ENCODE results near the gene PTPRF.

PTPRF gene

GRCh38 chr1:43527111-43527878, 3.4 kb upstream of the PTPRF start:
- DNase-seq, result no peak

GRCh38 chr1:43529206-43529731, 1.4 kb upstream of the PTPRF start:
- no peak overlapping the region for H3K4me3 ChIP-seq (ENCODE audit: low read depth in 1 of 2, low read length in 2 of 2)
- H3K4me1 ChIP-seq (ENCODE audit: insufficient read depth, low read length), result peaks cover 13% of the 10 kb centered on the region
- ATAC-seq (ENCODE audit: insufficient read depth, low read depth), result peak; percentile 70
- no peaks in the 10 kb centered on the region for H3K9me3 ChIP-seq (ENCODE audit: insufficient read depth, low read length, severe bottlenecking)
- TF ChIP-seq CTCF (IDR thresholded peaks at IDR 0.05; ENCODE audit: borderline replicate concordance, extremely low read depth, low read length, poor library complexity, severe bottlenecking), result peak; percentile 97
- TF ChIP-seq EZH2 (IDR thresholded peaks at IDR 0.05; ENCODE audit: borderline replicate concordance, low read depth, low read length, severe bottlenecking), result peak; percentile 26
- H3K9ac ChIP-seq (ENCODE audit: low read depth, low read length), result no peak overlapping the region
- H3K4me2 ChIP-seq (ENCODE audit: insufficient read depth, low read length), result peak overlapping the region; percentile 9; the same call in 1 of the 2 replicates
- H2AFZ ChIP-seq (ENCODE audit: low read depth, low read length), result no peak overlapping the region
- no peaks in the 10 kb centered on the region for H3K36me3 ChIP-seq (ENCODE audit: insufficient read depth, low read length)
- no peak overlapping the region for H3K27ac ChIP-seq (ENCODE audit: low read length)
- DNase-seq, result peak; percentile 78
- peaks cover 3% of the 10 kb centered on the region; the same call in 1 of the 2 replicates for H4K20me1 ChIP-seq (ENCODE audit: insufficient read depth, low read length)
- H3K27me3 ChIP-seq (ENCODE audit: insufficient read depth, low read length, poor library complexity), result peaks cover 39% of the 10 kb centered on the region
- no peaks in the 10 kb centered on the region for H3K79me2 ChIP-seq (ENCODE audit: insufficient read depth, low read length)

More at GRCh38 chr1:43527111-43527878, 3.4 kb upstream of the PTPRF start:
- Histone ChIP-seq H3K79me2 (ENCODE audit: insufficient read depth, low read length) (no peaks in the 10 kb centered on the region), H3K9ac (ENCODE audit: low read depth, low read length) (no peak overlapping the region), H3K9me3 (ENCODE audit: insufficient read depth, low read length, severe bottlenecking) (no peaks in the 10 kb centered on the region), H3K36me3 (ENCODE audit: insufficient read depth, low read length) (no peaks in the 10 kb centered on the region), H3K4me3 (ENCODE audit: low read depth in 1 of 2, low read length in 2 of 2) (no peak overlapping the region), H3K4me2 (ENCODE audit: insufficient read depth, low read length) (no peak overlapping the region), H3K27me3 (ENCODE audit: insufficient read depth, low read length, poor library complexity) (peaks cover 29% of the 10 kb centered on the region), H2AFZ (ENCODE audit: low read depth, low read length) (no peak overlapping the region), H3K27ac (ENCODE audit: low read length) (no peak overlapping the region), H3K4me1 (ENCODE audit: insufficient read depth, low read length) (peaks cover 13% of the 10 kb centered on the region), H4K20me1 (ENCODE audit: insufficient read depth, low read length) (0 out of 2 replicates have a peak, but pooled peaks cover 3% of the 10 kb centered on the region)
- ATAC-seq (ENCODE audit: insufficient read depth, low read depth), result no peak
- TF ChIP-seq CTCF (IDR thresholded peaks at IDR 0.05; ENCODE audit: borderline replicate concordance, extremely low read depth, low read length, poor library complexity, severe bottlenecking) (no peak), EZH2 (IDR thresholded peaks at IDR 0.05; ENCODE audit: borderline replicate concordance, low read depth, low read length, severe bottlenecking) (no peak)

GRCh38 chr1:43531107-43531905, 623 bp downstream of the PTPRF start:
- peak overlapping the region; percentile 53 for H2AFZ ChIP-seq (ENCODE audit: low read depth, low read length)
- TF ChIP-seq EZH2 (IDR thresholded peaks at IDR 0.05; ENCODE audit: borderline replicate concordance, low read depth, low read length, severe bottlenecking) (no peak), CTCF (IDR thresholded peaks at IDR 0.05; ENCODE audit: borderline replicate concordance, extremely low read depth, low read length, poor library complexity, severe bottlenecking) (peak; percentile 18)

More at GRCh38 chr1:43531107-43531905, 623 bp downstream of the PTPRF start:
- H3K9me3 ChIP-seq (ENCODE audit: insufficient read depth, low read length, severe bottlenecking), result no peaks in the 10 kb centered on the region
- peaks cover 13% of the 10 kb centered on the region for H3K4me1 ChIP-seq (ENCODE audit: insufficient read depth, low read length)
- no peak overlapping the region for H3K27ac ChIP-seq (ENCODE audit: low read length)
- peak overlapping the region; percentile 43 for H3K9ac ChIP-seq (ENCODE audit: low read depth, low read length)
- peak; percentile 58 for DNase-seq
- no peaks in the 10 kb centered on the region for H3K36me3 ChIP-seq (ENCODE audit: insufficient read depth, low read length)
- H3K4me3 ChIP-seq (ENCODE audit: low read depth in 1 of 2, low read length in 2 of 2), result peak overlapping the region in 1 of 2 experiments; percentile 50; a peak in 2 of 4 replicates
- peak overlapping the region; percentile 59 for H3K4me2 ChIP-seq (ENCODE audit: insufficient read depth, low read length)
- peak; percentile 62 for ATAC-seq (ENCODE audit: insufficient read depth, low read depth)
- peaks cover 3% of the 10 kb centered on the region; the same call in 1 of the 2 replicates for H4K20me1 ChIP-seq (ENCODE audit: insufficient read depth, low read length)
- peaks cover 39% of the 10 kb centered on the region for H3K27me3 ChIP-seq (ENCODE audit: insufficient read depth, low read length, poor library complexity)
- no peaks in the 10 kb centered on the region for H3K79me2 ChIP-seq (ENCODE audit: insufficient read depth, low read length)
